OCI-LY7 (cell line): Measurements from ENCODE around the gene INKA2. TPM values are rescaled to one million over a fixed set of nuclear protein-coding genes. Genes with fewer than 3 reads are reported as not detected.

ENCODE experiments used
- BruUV-seq: library from RNA; stranded (reverse); fragments of 400-500 nt; replicated peaks from 2 replicates; lab custom pipeline; 2021; lab: Mats Ljungman, UMichigan
- CTCF ChIA-PET: fragments of 300-600 bp; sonication (Branson Sonifier 250); formaldehyde crosslinking; loops from one replicate; lab custom pipeline; 2022; ENCODE audit warnings: antibody characterized with exemption; ENCODE audit not compliant: unreplicated experiment; lab: Charles Lee
- POLR2A ChIA-PET: fragments of 300-600 bp; sonication (Branson Sonifier 250); formaldehyde crosslinking; loops from one replicate; lab custom pipeline; 2022; ENCODE audit warnings: antibody characterized with exemption; lab: Charles Lee
- DNase-seq: peaks from one replicate; pipeline ENCODE4 v3.0.0-alpha.2; 2015; ENCODE audit warnings: low spot score
- H2AFZ ChIP-seq: fragments of 200-600 bp; sonication (generic), shearing (Covaris generic); 2 replicates; pipeline ENCODE4 v1.6.1; 2014; ENCODE audit warnings: mild to moderate bottlenecking, antibody characterized with exemption, low read length, moderate library complexity
- H3K27ac ChIP-seq: fragments of 200-600 bp; sonication (generic); 2 replicates; pipeline ENCODE4 v1.5.1; 2014; ENCODE audit warnings: mixed run types, low read depth, mild to moderate bottlenecking, moderate library complexity, low read length, inconsistent platforms; ENCODE audit not compliant: poor library complexity, severe bottlenecking
- H3K36me3 ChIP-seq: fragments of 200-600 bp; sonication (generic); 2 replicates; pipeline ENCODE4 v1.6.1; 2014; ENCODE audit warnings: mild to moderate bottlenecking, antibody characterized with exemption, low read length, moderate library complexity, mixed read lengths; ENCODE audit not compliant: insufficient read depth
- H3K4me1 ChIP-seq: fragments of 200-600 bp; sonication (generic); 2 replicates; pipeline ENCODE4 v1.5.1; 2014; ENCODE audit warnings: mild to moderate bottlenecking, low read length; ENCODE audit not compliant: insufficient read depth, poor library complexity, severe bottlenecking
- H3K4me2 ChIP-seq: fragments of 200-600 bp; sonication (generic); 2 replicates; pipeline ENCODE4 v1.6.1; 2014; ENCODE audit warnings: mild to moderate bottlenecking, low read length
- H3K4me3 ChIP-seq: fragments of 200-600 bp; sonication (generic); 2 replicates; pipeline ENCODE4 v1.5.1; 2014; ENCODE audit warnings: mild to moderate bottlenecking, low read depth, low read length; ENCODE audit not compliant: poor library complexity, severe bottlenecking
- H3K79me2 ChIP-seq: fragments of 200-600 bp; sonication (generic); 2 replicates; pipeline ENCODE4 v1.6.1; 2016; ENCODE audit warnings: low read depth, mild to moderate bottlenecking, low read length, moderate library complexity, mixed read lengths; ENCODE audit not compliant: insufficient read depth
- H3K9me2 ChIP-seq: fragments of 200-600 bp; sonication (generic); 2 replicates; pipeline ENCODE4 v1.6.1; 2016; ENCODE audit warnings: mild to moderate bottlenecking, low read length, mixed read lengths; ENCODE audit not compliant: insufficient read depth
- H3K9me3 ChIP-seq: fragments of 200-600 bp; sonication (generic); 2 replicates; pipeline ENCODE4 v1.6.1; 2014; ENCODE audit warnings: mild to moderate bottlenecking, mixed run types, low read length, mixed read lengths
- H4K20me1 ChIP-seq: fragments of 200-600 bp; sonication (generic); 2 replicates; pipeline ENCODE4 v1.6.1; 2014; ENCODE audit warnings: mild to moderate bottlenecking, antibody characterized with exemption, low read length, moderate library complexity, mixed read lengths; ENCODE audit not compliant: insufficient read depth
- CTCF ChIP-seq: fragments of 200-600 bp; sonication (generic); conservative IDR thresholded peaks from 2 replicates; pipeline ENCODE4 v1.5.1; 2014; ENCODE audit warnings: mild to moderate bottlenecking, antibody characterized with exemption, low read length, moderate library complexity, mixed read lengths
- EZH2phosphoT487 ChIP-seq: fragments of 200-600 bp; sonication (generic); IDR thresholded peaks from 2 replicates; pipeline ENCODE4 v1.6.1; 2018; ENCODE audit warnings: low read depth, borderline replicate concordance, mild to moderate bottlenecking, mixed run types, antibody characterized with exemption, low read length, moderate library complexity, mixed read lengths
- intact Hi-C: fragments of 100-400 bp; cut with micrococcal nuclease; formaldehyde crosslinking; loops from one replicate; pipeline ENCODE4 v1.10.0; 2022; ENCODE audit not compliant: unreplicated experiment
- total RNA-seq, 2 experiments: library from RNA; depleted of rRNA in 1 of 2; stranded (reverse); fragments of >200 nt in 1 of 2; shearing (Covaris generic) in 1 of 2; gene quantifications; 2 replicates each; pipeline ENCODE4 v1.2.3, GENCODE V29; 2014 to 2022

The INKA2 gene
- total RNA-seq, 2 experiments from 2014 or later = 3.9 to 10.8 TPM

GRCh38 chr1:111727056-111727455, 12.1 kb downstream of the INKA2 start:
- H3K4me2 ChIP-seq = no peak overlapping the region
- H3K4me3 ChIP-seq = no peak overlapping the region
- TF ChIP-seq CTCF (no peak), EZH2phosphoT487 (no peak)
- H3K27ac ChIP-seq = no peak overlapping the region
- no peak for DNase-seq
- H3K9me3 ChIP-seq = no peaks in the 10 kb centered on the region
- ChIA-PET CTCF (no interaction called here), POLR2A (interaction anchor here (0.6 to 0.9 kb wide), 3 partner anchors 9 to 228 kb away, joined by 3 to 6 read pairs (median 3); no protein-coding TSS in a partner anchor)
- intact Hi-C loops = no loop called here
- no peaks in the 10 kb centered on the region for H3K9me2 ChIP-seq
- H2AFZ ChIP-seq = no peak overlapping the region
- no peaks in the 10 kb centered on the region for H4K20me1 ChIP-seq
- no TSS peak for BruUV-seq
- no peaks in the 10 kb centered on the region for H3K36me3 ChIP-seq
- H3K4me1 ChIP-seq = peaks cover 11% of the 10 kb centered on the region
- H3K79me2 ChIP-seq = no peaks in the 10 kb centered on the region

- H2AFZ ChIP-seq = no peak overlapping the region
- POLR2A ChIA-PET = interaction anchor here (0.5 kb wide), 1 partner anchor 63 kb away, joined by 4 read pairs; no protein-coding TSS in a partner anchor
- intact Hi-C loops = no loop called here
- H3K36me3 ChIP-seq = no peaks in the 10 kb centered on the region
- no peak overlapping the region for H3K4me2 ChIP-seq
- TF ChIP-seq CTCF = no peak
- no peak for TF ChIP-seq EZH2phosphoT487
- CTCF ChIA-PET = no interaction called here
- no peak for DNase-seq
- no peaks in the 10 kb centered on the region for H3K9me3 ChIP-seq
- H3K9me2 ChIP-seq = no peaks in the 10 kb centered on the region
- H3K4me1 ChIP-seq = peaks cover 11% of the 10 kb centered on the region
- H3K27ac ChIP-seq = no peak overlapping the region
- no peaks in the 10 kb centered on the region for H4K20me1 ChIP-seq
- no peak overlapping the region for H3K4me3 ChIP-seq
- no TSS peak for BruUV-seq
- no peaks in the 10 kb centered on the region for H3K79me2 ChIP-seq
Measured at GRCh38 chr1:111725192-111725591, 14.0 kb downstream of the INKA2 start.

GRCh38 chr1:111723871-111724270, 15.3 kb downstream of the INKA2 start:
- peak overlapping the region; percentile 16; the same call in 1 of the 2 replicates for H3K4me2 ChIP-seq
- no peak overlapping the region for H3K27ac ChIP-seq
- H3K9me2 ChIP-seq = no peaks in the 10 kb centered on the region
- peaks cover 11% of the 10 kb centered on the region for H3K4me1 ChIP-seq
- no peak overlapping the region for H2AFZ ChIP-seq
- DNase-seq = no peak
- no peaks in the 10 kb centered on the region for H4K20me1 ChIP-seq
- no peaks in the 10 kb centered on the region for H3K36me3 ChIP-seq
- BruUV-seq = TSS peak; percentile 51
- ChIA-PET POLR2A (interaction anchor here (0.7 kb wide), 1 partner anchor 11 kb away, joined by 3 read pairs; no protein-coding TSS in a partner anchor), CTCF (no interaction called here)
- H3K79me2 ChIP-seq = no peaks in the 10 kb centered on the region
- no peaks in the 10 kb centered on the region for H3K9me3 ChIP-seq
- intact Hi-C loops = no loop called here
- no peak overlapping the region for H3K4me3 ChIP-seq
- no peak for TF ChIP-seq EZH2phosphoT487
- TF ChIP-seq CTCF = no peak
